Suppressor macrophage (primary cell): ENCODE data around the gene SLCO4A1.
"Not testable (repeated sequence)": the region's sequence is repeated elsewhere in the genome, so short reads cannot be mapped to it uniquely, and the experiment has no call there.

Experiments
- DNase-seq, 4 experiments: peaks; one replicate each; pipeline ENCODE4 v3.0.0-alpha.2; 2020 to 2022

The SLCO4A1 gene

DNA sequence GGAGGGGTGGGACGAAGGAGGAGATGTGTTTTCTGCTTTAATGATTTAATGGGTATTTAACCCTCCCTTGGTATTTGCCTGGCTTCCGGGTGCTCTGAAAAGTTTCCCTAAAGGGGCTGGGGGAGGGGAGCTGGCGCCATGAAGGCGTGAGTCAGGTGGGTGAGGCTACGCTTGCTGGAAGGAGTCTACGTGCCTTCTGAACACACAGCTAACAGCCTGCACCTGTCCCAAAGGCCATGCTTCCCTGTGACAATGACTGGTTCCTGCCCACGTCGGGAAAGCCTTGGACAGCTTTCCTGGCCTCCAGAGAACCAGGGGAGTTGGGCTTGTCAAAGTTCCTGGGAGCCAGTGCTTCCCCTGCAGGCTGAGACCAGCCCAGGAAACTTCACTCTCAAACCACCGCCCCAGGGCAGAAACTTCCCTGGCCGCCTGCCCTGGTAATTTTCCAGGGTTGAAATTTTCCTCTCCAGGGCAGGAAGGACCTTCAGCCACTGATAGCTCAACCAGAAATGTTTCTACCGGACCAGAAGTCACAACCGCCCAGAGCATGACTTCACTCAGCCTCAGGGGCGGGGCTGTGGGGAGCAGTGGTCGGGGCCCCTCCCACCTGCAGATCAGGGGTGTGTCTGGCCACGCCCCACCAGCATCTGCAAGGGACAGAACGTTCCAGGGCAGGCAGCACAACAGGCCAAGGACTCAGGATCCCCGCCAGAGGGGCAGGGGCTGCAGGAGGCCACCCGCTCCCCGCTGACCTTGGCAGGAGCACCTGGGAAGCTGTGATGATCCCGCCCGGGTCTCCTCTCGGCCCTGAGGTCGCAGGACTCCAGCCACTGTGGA lies 18.6 kb upstream of the SLCO4A1 start:
- DNase-seq, result peak; percentile 90 to 94 (median 93)

DNA sequence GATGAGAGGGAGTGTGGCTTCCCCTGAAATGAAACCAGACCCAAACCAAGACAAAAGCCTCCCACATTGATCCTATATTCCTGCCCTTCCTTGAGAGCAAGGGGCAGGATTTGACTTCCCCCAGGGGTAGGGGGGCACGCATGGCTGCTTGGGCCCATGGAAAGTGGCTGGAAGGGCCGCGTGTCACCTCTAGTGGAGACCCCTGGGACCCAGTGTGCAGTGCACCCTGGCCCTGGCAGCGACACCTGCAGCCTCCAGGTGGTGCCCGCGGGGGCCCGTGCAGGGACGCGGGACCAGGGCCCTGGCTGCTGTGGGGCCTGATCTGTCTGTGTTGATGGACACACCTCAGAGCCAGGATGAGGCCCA lies 18.0 kb upstream of the SLCO4A1 start:
- no peak for DNase-seq

DNA sequence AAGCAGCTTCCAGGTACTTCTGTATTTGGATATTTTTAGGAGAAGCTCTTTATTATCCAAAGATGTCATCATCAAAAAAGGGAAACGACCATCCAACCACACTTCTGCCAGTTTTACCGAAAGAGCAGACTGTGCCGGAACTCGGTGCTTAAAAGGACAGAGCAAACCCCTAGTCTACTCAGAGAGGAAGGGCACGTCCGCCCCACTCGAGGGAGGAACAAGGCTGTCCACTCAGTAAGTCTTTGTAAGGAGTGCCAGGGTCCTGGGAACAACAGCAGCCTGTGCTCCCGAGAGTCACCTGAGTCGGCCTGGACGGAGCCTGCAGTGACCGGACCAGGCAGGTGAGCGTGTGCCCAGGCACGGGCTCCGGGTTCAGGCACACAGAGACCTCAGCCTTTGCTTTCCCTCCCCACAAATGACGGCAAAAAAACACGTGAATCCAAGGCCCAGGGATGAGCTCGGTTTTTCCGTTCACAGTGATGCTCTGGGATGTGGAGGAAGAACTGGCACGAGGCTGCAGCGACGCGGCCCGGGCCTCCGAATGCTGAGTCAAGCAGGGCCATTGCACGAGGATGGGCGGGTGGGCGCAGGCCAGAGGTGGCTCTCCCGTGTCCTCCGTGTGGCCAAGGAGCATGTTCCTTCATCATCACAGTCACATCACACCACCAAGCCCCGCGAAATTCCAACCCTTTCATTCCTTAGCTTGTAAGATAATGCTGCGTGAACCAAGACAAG lies 17.4 kb upstream of the SLCO4A1 start:
- peak; percentile 80 to 87 (median 84) for DNase-seq

DNA sequence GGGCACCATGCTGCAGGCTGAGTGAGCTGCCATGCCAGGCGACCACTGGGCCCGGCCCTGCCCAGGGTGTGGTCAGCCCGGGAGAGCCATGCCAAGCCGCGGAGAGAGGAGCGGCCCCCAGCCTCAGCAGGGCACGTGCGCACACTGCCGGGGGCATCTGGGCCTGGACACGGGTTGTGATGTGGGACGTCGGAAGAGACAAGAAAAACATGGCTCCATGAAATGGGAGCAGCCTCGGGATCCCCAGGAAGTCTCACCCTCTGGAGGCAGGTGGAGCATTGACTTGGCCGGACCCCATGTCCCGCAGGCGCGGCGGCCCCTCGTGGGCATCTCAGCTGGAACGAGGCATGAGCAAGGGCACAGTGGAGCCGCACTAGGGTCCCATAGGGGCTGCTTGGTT lies 16.8 kb upstream of the SLCO4A1 start:
- no peak for DNase-seq

DNA sequence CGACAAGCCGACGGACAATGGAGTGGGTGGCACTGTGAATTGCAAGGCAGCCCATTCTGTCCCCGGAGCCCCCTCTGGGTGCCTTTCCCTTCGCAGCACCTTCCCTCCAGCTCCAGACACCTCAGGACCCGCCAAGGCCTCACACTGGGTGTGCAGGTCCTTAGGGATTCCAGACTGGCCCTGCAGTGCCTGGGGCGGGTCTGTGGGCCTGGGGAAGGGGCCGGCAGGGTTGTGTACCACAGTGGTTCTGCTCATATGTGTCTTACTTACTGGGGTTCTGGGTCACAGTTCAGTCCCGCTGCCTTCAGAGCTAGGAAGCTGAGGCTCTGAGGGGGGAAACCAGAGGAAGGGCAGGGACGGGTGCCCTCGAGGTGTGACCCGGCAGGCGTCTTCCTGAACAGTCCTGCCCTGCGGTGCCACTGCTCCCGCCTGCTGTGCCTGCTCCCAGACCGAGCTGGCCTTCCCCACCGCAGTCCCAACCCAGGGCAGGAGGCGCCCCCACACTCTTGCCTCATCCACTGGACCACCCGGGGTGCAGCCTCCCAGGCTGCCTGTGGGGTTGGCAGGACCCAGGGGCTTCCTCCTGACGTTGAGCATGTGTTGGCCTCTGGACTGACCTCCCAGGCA lies 16.3 kb upstream of the SLCO4A1 start:
- no peak for DNase-seq

DNA sequence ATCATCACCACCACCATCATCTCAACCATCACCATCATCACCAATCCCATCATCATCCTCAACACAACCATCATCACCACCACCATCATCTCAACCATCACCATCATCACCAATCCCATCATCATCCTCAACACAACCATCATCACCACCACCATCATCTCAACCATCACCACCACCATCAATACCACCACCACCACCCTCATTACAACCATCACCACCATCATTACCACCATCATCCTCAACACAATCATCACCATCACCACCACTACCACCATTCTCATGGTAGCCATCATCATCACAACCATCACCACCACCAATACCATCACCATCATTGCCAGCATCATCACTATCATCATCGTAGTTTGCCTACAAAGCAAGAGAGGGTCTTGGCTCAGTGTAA lies 14.9 kb upstream of the SLCO4A1 start:
- DNase-seq, result not testable (repeated sequence)

DNA sequence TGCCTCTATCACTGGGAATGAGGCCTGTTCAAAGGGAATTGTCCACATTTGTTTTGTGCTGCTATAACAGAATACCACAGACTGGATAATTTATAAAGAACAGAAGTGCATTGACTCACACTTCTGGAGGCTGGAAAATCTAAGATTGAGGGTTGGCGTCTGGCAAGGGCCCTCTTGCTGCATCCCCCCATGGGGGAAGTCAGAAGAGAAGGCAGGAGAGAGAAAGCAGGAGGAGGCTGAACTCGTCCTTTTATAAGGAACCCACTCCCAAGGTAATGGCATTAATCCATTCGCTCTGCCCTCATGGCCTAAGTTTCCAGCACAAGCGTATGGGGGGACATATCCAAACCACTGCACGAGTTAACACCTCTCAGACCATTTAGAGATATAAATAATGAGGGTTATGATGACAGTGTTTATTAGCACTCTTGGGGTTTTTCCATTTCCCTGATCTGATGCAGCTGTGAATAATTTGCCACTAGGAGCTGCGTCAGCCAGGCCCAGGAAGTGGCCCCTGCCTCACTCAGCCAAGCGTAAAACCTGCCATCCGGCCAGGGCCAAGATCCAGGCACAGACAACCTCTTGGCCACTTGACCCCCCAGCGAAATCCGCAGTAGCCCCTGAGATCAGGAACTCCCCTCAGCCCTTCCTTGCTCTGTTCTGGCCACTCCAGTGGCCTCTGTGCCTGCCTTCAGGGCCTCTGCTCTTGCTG lies 14.2 kb upstream of the SLCO4A1 start:
- no peak for DNase-seq

DNA sequence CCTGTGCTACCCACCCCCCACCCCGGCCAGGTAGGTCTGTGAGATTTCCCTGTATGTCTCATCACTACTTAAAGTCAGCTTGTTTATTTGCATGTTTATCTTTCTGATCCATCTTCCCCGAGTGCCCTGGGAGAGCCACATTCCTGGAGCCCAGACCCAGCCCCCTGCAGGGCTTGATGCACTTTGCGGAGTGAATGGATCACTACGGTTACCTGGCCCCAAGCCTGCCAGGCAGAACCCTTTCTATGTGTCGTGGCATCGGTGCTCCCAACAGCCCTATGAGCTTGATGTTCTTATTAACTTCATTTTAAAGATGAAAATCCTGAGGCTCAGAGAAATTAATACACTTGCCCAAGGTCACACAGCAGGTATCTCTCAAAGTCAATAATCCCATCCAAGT lies 13.6 kb upstream of the SLCO4A1 start:
- no peak for DNase-seq

DNA sequence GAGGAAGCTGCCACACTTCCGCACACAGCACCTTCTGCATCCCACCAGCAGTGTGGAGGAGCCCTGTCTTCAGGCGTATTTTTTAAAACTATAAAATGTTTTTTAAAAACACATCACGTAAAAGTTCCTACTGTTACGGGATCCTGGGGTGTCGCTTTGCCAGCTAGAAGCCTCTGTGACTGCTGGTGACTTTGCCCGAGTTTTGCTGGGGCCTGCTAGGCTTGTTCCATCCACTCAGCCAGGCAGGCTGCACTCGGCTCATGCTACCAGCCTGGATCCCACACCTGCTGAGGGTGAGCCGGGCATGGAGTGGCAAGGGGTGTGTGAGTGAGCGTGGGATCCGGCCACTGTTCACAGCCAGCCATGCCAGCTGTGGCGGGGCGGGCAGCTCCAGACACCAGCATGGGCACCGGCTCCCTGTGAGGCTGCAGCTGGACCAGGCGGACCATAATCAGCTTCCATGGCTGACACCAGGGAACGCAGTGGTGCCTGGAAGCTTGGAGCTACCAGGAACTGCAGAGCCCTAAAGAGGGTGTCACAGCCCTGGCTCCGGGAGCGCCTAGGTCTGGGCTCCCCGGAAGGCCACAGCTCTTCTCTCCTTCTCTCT lies 12.3 kb upstream of the SLCO4A1 start:
- no peak for DNase-seq

DNA sequence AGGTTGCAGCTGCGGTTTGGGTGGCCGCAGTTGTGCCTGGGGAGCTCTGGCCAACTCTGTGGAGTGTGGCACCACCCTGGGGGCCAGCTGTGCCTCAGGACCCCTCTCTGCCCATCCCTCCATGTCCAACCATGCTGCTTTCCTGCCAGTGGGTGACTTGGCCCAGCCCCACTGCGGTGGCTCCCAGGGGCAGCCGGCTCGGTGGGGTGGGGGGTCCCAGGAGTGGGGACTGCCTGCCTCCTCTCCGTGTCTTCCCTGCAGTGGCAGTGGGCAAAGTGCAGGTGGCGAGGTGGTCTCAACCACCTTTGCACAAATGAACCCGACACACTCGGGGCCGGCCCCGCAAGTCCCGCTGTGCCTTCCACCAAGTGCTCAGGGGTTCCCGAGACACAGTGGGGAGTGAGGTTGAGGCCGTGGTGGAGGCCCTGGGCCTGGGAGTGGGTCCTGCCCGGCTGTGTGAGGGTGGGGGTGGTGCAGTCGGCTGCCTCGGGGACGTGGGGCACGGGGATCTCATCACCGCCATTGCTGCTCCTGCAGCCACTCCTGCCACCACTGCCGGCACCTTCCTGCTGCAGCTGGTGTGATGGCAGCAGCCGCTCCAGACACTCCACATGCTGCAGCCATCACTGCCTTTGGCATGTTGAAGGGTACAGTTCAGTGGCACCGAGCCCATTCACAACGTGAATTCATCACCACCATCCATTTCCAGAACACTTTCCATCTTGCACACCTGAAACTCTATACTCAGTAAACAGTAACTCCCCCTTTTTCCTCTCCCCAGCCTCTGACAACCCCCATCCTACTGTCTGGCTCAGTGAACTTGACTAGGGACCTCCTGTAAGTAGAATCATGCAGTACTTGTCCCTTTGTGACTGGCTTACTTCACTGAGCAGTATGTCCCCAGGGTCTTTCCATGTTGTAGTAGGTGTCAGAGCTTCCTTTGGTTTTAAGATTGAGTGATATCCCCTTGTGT lies 10.7 kb upstream of the SLCO4A1 start:
- no peak for DNase-seq

DNA sequence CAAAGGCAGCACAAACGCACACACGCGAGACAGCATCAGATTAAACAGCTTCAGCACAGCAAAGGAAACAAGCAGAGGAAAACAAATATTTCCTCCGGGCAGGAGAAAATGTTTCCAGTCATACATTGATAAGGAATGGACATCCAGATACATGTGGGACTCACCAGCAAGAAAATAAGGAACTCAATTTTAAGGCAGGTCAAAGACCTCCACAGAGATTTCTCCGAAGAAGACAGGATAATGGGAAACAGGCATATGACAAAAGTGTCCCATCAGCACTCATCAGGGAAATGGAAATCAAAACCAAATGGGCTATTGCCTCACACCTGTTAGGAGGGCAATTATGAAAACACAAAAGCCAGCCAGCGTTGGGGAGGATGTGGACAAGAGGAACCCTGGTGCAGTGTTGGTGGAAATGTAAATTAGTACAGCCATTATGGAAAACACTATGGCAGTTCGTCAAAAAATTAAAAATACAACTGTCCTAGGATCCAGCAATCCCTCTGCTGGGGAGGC lies 9.7 kb upstream of the SLCO4A1 start:
- DNase-seq, result no peak

DNA sequence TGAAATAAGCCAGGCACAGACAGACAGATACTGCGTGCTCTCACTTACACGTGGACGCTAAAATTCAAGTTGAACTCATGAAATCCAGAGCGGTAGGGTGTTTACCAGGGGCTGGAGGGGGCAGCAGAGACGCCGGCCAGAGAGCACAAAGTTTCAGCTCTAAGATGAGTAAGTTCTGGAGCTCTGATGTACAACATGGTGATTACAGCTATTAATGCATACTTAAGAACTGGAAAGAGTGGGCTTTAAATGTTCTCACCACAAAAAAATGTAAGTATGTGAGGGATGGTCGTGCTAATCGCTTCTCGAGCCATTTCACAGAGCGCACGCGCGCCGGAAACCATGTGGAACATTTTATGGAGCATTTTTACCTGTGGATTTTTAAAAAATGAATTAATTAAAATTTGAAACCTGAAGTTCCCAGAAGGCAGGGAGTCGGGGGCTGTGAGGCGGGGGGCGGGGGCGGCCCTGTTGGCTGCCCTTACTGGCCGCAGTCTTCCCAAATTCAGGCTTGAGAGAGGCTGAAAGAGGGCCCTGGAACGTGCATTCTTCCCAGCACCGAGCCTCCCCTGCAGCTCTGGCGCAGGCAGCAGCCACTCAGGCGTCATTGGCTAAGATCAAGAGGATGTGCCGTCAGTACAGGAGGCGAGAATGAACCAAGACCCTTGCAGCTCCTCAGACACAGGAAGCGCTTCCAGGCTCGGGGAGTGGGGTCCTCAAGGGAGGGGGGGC lies 8.5 kb upstream of the SLCO4A1 start:
- DNase-seq, result no peak

DNA sequence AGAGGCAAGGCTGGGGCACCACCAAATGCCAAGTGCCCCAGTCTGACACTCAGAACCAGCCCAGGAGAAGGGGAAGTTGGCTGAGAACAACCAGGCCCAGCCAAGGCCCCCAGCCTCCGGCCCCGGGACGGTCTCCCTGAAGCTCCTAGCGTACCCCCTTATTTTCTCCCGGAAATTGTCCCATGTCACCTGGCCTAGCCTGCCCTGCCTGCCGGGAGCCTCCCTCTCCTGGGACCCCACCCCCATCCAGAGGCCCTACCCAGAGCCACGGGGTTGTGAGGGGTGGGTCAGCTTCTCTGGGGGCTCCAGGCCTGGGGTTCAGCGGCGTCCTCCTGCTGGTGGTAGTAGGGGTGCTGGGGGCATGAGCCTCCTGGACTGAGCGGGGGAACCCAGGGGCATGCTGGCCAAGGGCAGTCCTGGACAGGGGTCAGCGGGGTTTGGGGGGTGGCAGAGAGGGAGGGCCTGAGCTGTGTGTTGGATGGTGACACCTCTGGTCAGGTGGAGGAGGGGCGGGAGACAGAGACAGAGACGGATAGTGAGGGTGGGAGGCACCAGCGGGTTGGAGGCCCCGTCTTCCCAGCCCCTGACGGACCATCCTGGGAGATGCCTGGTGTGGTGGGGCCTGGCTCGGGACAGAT lies 7.9 kb upstream of the SLCO4A1 start:
- no peak for DNase-seq

DNA sequence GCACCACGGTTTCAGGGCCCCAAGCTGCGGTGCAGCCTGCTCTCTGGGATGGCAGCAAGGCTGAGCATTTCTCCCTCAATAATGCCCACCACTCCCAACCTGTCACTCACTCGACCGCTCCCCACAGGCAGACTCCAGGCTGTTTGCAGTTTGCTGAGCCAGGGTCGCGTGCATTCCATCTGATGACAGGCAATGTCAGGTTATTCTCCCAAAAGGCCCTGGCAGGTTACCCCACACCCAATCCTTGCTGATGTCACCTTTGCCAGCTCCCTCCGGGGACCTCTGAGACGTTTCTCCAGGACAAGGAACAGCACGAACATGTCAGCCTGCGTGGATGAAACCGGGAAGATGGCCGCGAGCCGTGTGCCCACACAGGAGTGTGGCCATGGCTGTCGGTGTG lies 7.1 kb upstream of the SLCO4A1 start:
- DNase-seq, result no peak

DNA sequence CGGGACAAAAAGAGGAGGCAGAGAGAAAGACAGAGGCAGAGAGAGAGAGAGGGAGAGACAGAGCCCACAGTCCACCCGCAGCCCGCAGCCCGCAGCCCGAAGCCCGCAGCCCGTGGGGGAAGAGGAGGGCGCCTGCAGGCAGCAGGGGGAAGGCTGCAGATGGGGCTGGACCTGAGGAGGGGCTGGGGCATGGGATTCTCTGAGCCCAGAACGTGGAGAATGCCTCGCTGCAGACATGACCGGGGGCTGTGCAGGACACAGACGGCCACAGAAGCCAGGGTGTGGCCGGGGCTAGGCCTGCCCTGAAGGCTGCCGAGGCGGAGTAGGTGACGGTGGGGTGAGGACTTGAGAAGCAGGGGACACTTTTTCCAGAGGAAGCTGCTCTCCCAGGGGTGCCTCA lies 6.5 kb upstream of the SLCO4A1 start:
- DNase-seq, result no peak

DNA sequence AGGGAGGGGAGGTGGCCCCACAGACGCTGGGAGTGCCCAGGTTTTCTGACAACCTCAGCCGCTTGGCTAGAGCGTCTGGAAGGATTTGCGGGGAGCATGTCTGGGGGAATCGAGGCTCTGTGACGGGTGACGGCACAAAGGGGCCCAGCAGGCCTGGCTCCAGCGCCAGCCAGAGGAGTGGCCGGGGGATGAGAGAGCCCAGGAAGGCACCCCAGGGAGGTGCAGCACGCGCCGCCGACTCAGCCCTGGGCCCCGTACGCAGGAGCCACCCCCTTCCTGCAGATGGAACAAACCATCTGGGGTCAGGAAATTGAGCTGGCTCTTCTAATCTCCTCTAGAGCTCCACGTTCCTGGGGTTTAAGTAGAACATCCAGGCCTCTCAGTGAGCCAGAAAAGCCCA lies 5.9 kb upstream of the SLCO4A1 start:
- no peak for DNase-seq

DNA sequence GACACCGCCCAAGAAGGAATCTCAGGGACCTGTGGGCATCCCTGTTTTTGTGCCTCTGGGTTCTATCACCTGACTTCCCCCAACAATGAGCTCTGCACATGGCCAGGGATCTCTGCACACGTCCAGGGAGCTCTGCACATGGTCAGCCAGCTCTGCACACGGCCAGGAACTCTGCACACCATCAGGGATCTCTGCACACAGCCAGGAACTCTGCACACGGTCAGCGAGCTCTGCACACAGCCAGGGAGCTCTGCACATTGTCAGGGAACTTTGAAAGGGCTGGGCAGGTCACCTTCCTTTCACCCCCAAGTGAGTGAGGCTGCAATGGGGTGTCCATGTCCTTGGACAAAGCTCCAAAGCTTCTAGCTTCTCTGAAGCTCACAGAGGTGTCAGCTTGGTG lies 5.2 kb upstream of the SLCO4A1 start:
- DNase-seq, result no peak

DNA sequence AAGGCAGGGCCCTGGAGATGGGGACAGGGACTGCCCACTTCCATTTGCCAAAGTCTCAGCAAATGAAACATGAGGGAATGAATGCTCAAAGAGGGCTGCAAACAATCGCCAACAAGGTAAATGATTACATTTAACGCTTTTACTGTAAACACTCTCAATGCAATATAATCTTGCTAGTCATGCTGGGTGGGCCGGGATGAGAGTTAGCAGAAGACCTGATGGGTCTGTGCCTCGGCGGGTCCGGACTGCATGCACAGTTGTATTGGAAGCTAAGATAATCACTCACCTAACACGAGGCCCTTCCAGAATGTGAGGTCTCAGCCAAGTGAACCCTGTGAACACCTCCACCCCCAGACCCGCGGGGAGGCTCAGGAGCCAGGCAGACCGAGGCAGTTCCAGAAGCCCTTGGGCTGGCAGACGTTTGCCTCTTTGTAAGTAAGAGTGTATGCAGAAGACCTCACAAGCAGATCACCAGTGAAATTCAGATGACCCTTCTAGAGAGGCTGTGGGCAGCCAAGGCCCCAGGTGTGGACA lies 4.7 kb upstream of the SLCO4A1 start:
- no peak for DNase-seq

DNA sequence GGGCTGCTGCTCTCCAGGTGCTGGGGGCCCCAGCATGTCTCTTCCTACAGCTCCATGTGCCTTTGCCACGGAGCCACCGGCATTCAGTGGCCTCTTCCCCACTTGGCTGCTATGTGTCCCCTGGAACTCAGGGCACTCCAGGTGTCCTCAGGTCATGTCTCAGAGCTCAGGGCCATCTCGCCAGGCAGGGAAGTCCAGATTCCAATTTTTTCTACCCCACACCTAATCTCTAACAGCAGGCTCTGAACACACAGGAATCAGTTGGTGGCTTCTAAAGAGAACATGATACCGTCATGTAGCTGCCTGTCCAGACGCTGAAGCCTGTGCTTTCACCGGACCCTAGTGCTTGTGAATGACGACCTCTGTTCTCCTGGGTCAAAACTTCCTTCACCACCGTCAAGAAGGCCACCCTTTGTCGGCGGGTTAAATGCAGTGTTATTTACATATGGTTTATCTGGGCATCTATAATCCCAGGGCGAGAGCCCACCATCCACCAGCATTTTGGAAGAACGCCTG lies 4.2 kb upstream of the SLCO4A1 start:
- no peak for DNase-seq
